HG02610 (cell line): Measurements from ENCODE around the gene RCAN2.
"Not testable (repeated sequence)": the region's sequence is repeated elsewhere in the genome, so short reads cannot be mapped to it uniquely, and the experiment has no call there.

Source experiments
- ATAC-seq: cut with Tn5 transposase; IDR thresholded peaks from one replicate; pipeline ENCODE4 v1.9.1; 2021; ENCODE audit warnings: mild to moderate bottlenecking, moderate library complexity; ENCODE audit not compliant: unreplicated experiment

Gene RCAN2

DNA sequence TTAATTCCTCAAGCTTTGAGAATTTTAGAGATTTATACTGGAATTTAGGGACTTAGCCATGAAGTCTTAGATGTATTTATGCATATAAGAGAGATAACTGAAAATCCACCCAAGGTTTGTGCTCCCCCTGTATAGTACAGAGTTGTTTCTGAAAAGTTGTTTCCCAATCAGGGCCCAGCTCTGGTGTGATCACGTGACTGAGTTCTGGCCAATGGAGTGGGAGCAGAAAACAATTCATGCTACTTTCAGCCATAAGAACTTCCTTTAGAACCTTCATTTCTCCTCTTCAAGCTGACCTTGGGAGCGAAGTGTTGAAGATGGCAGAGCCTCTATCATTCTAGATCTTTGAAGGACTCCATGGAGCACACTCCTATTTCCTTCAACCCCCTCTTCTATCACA is 151.0 kb downstream of the RCAN2 start:
- ATAC-seq: no peak

GRCh38 chr6:46338131-46338530 is 153.1 kb downstream of the RCAN2 start:
- no peak for ATAC-seq

GRCh38 chr6:46334442-46334841 is 156.8 kb downstream of the RCAN2 start:
- no peak for ATAC-seq

DNA sequence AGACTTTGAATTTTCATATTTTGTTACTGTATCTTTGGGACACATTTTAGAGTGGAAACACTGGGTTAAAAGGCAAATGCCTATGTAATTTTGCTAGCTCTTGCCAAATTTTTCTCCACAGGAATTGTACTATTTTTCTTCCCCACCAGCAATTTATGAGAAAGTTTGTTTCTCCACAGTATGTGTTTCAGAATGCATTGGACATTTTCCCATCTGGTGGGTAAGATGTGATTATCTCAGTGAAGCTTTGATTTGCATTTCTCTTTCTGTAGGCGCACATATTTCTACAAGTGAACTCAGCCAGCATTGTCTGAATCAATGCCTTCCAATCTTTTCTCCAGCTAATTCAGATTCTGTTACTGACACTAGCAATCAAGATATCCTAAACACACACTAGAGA is 157.8 kb downstream of the RCAN2 start:
- no peak for ATAC-seq

DNA sequence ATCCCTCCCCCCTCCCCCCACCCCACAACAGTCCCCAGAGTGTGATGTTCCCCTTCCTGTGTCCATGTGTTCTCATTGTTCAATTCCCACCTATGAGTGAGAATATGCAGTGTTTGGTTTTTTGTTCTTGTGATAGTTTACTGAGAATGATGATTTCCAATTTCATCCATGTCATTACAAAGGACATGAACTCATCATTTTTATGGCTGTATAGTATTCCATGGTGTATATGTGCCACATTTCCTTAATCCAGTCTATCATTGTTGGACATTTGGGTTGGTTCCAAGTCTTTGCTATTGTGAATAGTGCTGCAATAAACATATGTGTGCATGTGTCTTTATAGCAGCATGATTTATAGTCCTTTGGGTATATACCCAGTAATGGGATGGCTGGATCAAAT is 158.8 kb downstream of the RCAN2 start:
- not testable (repeated sequence) for ATAC-seq

- no peak for ATAC-seq
Observed at GRCh38 chr6:46331461-46331860, 159.8 kb downstream of the RCAN2 start.

DNA sequence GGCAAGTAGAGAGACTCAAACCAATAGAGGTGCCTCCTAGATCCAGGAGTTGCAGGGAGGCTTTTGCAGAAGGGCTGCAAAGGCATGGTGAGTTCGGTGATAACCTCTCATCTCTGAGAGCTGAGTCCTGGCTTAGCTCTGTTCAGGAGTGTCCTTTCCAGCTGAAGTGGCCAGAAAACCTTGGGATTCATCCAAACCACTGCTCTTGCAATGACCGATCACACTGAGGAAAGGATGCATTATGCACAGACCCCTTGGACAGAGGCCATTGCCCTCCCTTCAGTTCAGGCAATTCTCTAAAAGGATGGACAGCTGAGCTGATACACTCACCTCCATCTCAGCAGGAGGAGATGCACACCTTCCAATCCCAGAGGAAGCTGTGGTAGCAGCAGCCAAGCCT is 161.7 kb downstream of the RCAN2 start:
- no peak for ATAC-seq

DNA sequence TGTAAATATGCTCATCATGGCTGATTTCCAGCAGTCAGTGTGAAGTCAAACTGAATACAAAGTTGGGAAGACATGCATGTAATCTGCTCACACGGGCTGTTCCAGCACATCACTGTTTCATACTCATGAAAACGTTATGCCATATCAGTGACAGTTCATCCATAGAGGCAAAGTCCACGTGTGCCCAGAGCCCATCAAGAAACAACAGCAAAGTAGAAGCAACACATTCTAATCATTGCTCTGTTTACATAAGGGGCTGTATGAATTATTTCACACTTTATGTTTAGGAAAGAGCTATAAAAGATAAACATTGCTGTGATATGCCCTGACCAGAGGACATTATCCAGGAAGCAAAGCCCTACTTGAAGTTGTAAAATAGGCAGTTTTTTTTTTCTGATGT is 163.5 kb downstream of the RCAN2 start:
- no peak for ATAC-seq

DNA sequence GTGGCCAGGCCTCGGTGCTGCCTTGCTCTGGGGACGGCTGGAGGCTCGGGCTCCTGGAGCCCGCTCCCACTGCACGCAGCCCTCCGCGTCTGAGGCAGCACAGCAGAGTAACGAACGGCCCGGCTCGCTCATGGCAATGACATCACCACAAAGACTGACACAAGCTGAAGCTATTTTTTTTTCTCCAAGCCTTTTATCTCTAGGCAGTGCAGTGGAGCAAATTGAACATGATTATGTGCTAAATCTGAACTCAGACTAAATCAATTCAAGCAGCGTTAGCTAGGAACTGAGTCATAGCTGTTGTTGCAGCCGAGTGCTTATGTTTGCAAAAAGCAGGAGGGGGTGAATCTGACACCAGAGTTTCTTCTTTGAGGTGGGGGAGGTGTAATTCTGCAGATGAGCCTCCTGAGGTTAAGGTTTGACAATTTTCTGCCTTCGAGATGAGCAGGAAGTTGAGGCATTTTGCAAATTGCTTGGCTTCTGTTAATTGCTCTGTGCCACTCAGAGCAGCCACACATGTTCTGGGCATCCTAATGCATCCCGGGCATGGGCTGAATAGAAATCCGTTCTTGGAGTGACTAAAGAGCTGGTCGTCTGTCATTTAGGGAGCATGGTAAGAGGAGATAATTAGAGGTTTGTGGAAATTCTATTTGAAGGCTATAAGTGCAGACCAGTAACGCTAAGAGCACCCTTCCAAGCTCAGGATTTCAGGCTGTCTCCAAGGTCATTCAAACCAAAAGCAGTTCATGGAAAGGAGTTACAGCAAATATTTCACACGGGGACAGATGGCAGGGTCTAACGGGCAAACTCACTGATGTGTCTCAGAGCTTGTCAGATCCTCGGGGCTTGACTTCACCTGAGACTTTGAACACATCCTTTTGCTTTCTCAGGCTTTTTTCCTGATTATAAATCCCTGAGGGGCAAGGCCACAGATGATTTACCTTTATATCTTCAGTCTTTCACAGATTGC is 165.4 kb downstream of the RCAN2 start:
- ATAC-seq: no peak

GRCh38 chr6:46324706-46325105 is 166.5 kb downstream of the RCAN2 start:
- no peak for ATAC-seq

- ATAC-seq: no peak
Observed at GRCh38 chr6:46323966-46324622, 167.2 kb downstream of the RCAN2 start.

GRCh38 chr6:46323312-46323965 is 167.8 kb downstream of the RCAN2 start:
- ATAC-seq: no peak

GRCh38 chr6:46320505-46320904 is 170.7 kb downstream of the RCAN2 start:
- no peak for ATAC-seq

DNA sequence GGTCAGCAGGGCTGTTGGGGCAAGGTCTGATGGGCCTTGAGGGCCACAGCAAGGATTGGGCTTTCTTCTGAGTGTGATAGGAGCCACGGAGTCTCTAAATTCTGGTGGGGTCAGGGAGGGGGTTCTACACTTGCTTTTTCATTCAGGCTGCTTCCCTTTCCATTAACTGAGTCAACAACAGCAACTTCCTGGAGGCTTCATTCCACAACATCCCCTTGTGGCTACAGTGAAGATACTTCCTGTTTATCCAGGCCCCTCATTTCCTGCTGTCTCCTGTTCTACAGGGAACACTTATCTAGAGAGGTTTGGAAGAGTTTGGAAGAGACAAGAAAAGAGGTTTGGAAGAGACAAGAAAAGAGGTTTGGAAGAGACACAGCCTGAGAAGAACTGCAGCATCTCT is 175.7 kb downstream of the RCAN2 start:
- no peak for ATAC-seq

DNA sequence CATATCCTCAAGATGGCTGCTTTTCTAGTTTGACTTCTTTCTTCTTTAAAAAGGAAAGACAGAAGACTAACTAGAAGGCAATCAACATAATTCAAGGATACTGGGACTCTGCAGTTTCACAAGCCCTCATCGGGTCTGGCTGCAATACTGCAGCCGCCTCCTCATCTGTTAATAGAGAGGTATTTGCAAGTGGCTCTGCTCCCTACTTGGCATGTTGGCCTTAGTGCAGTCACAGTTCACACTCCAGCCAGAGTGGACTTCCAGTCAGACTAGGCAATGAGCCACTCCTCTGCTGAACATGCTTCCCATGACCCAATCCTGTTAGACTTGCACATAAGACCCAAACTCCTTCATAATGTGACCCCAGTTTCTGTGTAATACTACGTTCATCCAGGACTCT is 178.6 kb downstream of the RCAN2 start:
- ATAC-seq: no peak

DNA sequence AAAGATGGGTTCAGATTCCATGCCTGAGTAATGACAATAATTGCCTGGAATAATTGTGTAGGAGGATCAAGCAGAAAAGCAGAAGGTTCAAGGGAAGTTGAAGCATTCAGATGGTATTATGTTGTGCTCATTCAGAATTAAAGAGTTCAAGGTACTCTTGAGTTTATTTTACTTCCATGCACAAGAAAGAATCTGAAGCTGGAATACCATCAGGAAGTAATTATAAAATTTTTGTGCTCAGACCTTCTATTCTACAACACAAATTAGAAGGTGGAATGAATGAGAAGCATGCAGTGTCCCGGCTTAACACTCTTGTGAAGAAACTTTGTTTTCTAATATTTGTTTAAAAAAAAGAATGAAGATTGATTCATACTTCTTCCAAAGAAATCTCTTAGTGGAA is 181.1 kb downstream of the RCAN2 start:
- no peak for ATAC-seq

DNA sequence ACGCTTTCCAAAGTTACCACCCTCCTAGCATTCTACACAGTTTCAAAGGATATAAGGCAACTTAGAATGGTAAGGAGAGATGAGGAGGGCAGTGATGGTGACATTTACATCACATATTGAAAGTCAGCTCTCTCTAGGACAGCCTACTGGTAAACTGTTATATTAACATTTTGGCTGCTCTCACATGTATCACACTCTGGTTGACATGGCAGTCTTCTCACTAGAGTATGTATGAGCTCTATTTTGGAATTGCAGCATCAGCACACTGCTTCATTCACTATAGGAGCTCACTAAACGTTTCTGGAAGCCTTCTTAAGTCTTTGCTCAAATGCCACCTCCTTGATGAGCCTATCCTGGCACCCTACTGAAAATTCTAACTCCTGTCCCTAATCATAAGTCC is 184.8 kb downstream of the RCAN2 start:
- ATAC-seq: no peak

DNA sequence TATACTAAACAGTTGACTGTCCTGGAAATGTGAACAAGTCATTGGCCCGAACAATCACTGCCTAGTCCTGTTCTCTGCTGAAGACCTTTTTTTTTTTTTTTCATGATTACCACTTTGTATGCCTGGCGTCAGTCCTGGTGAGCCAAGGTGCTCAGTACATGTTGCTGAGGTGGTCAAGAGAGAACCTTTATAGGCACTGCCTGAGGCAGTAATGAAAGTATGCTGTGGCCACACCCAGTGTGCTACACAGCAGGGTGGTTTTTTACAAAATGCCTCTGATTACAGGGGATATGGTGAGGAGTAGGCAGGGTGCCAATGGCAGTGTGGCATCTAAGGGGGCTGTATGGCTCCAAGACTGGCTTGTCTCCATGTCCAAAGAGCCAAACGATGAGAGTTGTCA is 185.4 kb downstream of the RCAN2 start:
- ATAC-seq: no peak

DNA sequence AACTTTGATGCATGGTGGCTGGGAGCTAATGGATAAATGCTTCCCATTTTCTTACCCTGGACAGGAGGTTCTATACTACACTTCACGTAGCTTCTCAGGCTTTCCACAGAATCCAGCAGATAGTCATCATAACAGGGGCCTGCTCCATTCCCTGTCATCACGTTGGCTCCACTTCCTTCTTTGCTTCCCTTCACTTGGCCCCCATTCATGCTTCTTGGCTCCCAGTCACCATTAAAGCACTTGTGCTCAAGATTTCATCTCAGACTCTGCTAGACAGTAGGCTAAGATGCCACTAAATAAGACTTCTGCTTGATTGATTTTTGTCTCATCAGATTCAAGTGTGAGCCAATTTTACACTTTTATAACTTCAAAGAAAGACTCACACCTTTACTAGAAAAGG is 186.0 kb downstream of the RCAN2 start:
- ATAC-seq: no peak

DNA sequence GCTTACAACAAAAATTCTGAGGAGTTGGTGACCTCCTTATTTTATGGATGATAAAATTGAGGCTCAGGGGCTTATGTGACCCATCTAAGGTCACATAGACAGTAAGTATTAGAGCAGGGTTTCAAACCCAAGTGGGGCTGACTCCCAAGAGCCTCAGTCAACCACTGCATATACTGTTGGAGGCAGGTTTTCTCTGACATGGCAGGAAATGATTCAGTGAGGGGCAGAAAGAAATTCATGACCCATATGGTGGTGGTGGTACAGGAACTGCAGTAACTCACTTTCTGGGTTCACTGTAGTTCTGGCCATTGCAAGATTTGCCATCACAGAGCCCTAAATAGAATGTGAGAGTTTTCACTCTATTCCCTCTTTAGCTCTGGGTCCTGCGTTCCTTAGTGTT is 188.4 kb downstream of the RCAN2 start:
- ATAC-seq: no peak

DNA sequence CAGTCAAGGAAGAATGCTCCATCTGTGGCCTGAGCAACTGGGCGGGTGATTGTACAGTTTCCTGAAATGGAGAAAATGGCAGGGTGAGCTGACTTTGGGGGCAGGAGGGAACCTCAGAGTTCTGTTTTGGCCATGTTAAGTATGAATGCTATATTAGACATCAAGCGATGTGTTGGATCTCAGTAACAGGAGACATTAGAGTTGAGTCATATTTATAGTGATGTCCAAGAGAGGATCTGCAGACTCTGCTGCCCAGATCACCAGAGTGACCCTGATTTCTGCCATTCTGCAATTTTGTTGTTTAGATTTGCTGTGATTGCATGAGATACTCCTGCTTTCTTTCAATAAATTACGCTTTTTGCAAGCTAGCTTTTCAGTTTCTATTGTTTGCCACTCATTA is 189.1 kb downstream of the RCAN2 start:
- ATAC-seq: no peak

DNA sequence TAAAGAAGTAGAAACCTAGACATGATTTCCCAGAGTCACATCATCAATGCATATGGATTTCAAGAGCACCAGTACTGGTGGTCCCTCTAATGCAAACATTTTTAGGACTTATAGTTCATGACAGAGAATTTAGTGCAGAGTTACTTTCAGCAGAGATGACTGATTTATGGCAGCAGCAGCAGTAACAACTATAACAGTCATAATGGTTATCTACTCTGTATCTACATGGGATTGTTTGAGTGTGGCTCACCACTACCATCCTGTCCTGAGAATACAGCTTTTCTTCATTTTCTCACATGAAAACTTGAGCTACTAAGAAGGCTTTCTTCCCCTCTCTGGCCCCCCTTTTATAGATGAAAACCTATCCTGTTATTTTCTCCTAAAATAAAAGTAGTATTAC is 192.0 kb downstream of the RCAN2 start:
- ATAC-seq: no peak
